HG03175 (cell line): ENCODE results near the gene CEP85.

Experiments used
- ATAC-seq: cut with Tn5 transposase; IDR thresholded peaks from one replicate; pipeline ENCODE4 v1.9.1; 2021; ENCODE audit warnings: mild to moderate bottlenecking, moderate library complexity; ENCODE audit not compliant: unreplicated experiment

The CEP85 gene

DNA sequence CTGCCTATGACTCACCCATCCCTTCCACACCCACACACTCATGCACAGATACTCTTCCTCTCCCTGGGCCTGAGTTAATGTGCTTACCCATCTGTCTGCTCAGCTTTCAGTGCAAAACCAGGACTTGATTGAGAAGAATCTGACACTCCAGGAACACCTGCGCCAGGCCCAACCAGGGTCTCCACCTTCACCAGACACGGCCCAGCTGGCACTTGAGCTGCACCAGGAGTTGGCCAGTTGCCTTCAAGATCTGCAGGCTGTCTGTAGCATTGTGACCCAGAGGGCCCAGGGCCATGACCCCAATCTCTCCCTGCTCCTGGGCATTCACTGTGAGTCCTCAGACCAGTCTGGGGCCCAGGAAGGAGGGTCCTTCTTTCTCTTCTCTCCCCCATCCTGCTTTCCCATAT is 42.4 kb downstream of the CEP85 start:
- ATAC-seq, result no peak

DNA sequence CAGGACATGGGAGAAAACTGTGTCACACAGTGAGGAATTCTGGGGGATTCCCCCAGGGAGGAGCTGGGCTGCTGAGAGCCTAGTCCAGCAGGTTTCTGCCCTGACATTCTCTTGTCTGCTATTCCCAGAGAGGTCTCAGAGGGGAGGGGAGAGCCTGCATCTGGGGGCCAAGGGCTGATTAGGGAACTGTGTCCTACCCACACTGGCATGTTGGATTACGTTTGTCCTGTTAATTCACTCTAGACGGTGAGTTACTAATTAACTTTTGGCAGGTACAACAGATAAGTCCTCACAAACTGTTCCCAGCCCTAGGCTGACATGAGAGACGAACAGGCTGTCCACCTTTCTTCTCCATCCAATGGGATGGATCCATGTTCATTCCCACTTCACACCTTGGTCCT is 43.3 kb downstream of the CEP85 start:
- no peak for ATAC-seq

DNA sequence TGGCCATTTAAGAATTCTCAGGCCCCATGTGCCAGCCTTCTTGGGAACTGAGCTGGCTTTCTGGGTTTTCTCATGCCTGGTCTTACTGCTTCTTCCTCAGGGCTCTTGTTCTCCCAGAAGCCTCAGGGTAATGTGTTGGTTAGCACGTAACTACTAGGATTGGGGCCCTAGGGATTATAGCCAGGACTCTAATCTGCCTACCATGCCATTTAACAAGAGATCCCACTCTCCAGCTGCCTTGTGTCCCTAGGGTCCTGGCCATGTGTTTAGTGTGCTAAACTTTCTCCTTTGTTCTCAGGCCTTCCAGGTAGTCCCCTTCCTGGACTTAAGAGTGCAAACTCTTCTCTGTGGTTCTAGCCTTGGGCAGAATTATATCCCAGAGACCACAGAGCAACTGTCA is 43.7 kb downstream of the CEP85 start:
- ATAC-seq, result no peak

DNA sequence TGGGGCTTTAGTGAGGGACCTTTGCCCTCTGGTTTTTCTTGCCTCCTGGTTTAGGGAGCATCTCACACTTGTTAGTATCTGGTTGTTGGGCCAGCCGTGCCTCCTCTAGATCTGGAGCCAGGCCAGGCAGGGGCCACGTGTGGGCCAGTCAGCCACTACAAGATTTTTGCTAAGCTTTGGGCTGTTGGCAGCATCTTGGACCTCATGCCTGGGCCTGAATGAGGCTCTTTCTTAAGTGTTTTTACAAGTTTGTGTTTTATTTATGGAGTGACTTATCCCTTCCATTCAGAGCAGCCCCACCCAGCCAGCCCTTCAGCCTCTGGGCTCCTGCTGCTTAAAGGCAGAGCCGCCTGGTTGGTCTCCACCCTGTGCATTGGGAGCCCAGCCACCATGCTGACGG is 44.3 kb downstream of the CEP85 start:
- ATAC-seq, result no peak

DNA sequence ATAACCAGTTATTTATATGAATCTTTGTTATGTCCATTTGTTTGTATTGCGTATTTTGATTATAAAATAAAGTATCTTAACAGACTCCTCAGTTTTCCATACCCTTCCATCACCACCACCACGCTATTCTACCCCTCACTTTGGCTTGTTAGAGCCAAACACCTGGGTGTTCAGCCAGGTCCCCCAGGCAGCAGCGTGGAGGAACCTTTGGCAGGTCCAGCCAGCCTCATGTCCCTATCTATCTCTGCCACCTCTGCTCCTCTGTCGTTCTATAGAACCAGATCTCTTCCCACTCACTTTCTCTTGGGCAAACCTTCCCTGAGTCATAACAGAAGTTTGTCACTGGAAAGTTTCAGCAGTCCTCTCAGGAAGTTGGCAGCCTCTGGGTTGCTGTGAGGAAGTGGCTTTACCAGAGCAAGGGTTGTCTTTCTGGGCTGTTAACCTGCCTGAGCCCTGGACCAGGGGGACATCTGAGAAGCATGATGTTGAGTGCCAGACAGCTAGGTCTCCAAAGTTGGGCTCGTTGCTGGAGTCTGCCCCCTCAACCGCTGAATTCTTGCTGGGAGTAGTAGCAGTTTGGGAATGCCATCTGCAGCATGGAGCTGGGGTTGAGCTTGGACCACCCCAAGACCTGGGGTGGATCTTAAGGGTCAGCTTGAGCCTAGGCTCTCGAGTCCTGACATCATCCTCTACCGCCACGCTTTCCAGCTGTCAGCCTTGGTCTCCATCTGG is 44.9 kb downstream of the CEP85 start:
- ATAC-seq, result no peak

DNA sequence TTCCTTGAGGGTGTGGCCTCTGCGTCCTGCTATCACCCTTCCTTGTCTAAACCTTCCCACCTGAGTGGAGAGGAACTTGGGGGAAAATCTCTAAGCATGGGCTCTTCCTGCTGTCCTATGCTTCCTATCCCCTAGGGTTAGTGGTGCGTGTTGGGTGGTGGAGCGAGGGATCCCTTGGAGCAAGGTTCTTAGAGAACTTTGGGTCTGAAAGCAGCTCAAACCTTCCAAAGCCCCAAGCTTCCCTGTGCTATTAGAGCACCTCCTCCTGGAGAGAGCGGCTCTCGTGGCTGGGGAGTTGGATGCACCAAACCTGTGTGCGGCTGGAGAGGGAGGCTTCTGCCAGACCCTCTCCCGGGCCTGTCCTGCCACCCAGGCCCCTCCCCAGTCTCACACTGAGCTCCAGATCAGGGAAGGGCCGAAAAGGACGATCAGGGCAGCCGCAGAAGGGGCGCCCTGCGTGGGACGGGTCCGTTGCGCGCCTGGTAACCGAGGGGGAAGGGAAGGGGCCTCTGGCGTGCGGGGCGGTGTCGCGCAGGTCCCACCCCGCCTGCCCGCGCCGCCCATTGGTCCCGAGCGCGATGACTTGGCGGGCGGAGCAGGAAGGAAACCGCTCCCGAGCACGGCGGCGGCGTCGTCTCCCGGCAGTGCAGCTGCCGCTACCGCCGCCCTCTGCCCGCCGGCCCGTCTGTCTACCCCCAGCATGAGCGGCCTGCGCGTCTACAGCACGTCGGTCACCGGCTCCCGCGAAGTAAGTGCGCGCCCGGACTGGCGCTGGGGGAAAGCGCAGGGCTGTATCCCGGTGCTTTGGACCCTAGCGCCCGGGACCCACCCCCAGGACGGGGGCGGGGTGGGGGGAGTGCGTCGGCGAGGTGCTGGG is 45.7 kb downstream of the CEP85 start, which contains the start of gene SH3BGRL3:
SH3BGRL3 (plus strand) TSS at position 631 of the 877 bp plus-strand sequence; CDS start at position 701, 70 bp downstream.
- peak; percentile 55 for ATAC-seq

DNA sequence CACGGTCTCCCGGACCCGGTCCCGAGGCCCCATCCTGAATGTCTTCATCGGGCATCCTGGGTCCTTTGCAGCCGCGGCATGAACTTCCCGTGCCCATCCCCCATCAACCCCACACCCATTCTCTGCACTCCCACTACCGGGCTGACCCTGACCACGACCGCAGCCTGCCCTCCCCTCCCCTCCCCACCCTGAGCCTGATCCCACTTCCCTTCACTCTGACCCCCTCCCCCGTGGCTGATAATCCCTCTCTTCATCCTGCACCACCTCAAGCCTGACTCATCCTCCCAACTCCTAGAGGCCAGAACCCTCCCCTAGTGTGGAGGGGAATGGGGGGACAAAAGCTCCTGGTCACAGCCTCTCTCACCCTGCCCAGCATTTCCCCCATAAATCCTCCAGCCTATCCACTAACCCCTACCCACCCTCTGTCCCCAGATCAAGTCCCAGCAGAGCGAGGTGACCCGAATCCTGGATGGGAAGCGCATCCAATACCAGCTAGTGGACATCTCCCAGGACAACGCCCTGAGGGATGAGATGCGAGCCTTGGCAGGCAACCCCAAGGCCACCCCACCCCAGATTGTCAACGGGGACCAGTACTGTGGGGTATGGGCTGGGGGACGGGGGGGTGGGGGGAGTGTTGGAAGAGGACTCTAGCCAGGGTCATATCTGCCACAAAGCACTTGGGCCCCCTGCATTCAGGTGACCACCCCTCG is 46.5 kb downstream of the CEP85 start:
- ATAC-seq, result no peak

DNA sequence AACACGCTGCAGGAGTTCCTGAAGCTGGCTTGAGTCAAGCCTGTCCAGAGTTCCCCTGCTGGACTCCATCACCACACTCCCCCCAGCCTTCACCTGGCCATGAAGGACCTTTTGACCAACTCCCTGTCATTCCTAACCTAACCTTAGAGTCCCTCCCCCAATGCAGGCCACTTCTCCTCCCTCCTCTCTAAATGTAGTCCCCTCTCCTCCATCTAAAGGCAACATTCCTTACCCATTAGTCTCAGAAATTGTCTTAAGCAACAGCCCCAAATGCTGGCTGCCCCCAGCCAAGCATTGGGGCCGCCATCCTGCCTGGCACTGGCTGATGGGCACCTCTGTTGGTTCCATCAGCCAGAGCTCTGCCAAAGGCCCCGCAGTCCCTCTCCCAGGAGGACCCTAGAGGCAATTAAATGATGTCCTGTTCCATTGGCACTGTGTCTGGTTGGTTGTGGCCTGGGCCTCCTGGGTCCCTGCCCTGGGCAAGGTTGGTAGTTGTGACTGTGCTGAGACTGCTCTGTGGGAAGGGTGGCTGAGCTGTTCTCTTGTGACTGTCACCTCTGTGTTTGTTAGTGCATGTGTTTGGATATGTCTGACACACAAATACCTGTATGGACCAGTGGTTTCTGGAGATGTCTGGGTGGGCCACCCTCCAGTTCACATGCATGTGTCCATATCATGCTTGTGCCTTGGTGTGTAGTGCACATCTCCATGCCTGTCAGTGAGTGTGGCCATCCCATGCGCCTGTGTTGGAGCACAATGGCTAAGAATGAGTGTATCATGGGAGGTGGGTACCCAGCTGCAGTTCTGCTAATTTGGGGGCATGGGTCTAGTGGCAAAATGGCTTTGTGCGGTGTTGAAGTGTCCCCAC is 47.3 kb downstream of the CEP85 start:
- no peak for ATAC-seq

DNA sequence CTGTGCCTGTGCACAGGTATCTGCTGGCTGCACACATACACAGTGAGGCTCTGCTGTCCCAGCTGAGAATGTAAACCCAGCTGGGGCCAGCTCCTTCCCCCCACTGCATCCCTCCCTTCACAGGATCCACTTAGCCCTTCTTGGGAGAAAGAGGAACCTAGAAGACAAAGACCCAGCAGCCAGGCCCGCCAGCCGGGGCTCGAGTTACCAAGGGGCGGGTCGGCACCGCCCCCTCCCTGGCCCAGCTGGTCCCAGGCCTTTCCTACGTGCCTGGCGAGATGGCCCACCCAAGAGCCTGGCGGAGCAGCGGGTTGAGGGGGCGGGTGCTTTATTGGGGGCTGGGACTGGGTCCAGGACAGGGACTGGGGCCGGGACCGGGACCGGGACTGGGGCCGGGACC is 48.0 kb downstream of the CEP85 start:
- ATAC-seq, result no peak

DNA sequence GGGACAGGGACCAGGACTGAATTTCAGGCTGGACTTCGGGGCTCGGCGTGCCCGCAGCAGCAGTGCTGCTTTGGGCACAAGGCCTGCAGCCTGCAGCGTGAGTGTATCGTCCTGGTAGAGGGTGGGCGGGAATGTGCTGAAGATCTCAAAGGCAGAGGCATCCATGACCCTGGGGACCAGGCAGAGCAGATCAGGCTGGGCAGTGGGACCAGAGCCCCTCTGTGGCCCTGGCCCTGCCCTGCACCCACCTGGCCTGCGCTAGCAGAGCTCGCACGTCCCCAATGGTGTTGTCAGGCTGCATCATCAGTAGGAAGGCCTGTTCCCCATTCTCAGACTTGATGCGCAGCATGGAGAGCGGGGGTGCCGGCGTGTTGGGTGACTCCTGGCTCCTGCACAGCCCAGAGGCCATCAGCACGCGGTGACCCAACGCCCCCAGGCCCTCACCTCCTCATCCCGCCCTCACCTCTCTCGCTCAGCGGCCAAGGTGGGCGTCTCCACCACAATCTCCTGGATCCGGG is 48.5 kb downstream of the CEP85 start:
- no peak for ATAC-seq

DNA sequence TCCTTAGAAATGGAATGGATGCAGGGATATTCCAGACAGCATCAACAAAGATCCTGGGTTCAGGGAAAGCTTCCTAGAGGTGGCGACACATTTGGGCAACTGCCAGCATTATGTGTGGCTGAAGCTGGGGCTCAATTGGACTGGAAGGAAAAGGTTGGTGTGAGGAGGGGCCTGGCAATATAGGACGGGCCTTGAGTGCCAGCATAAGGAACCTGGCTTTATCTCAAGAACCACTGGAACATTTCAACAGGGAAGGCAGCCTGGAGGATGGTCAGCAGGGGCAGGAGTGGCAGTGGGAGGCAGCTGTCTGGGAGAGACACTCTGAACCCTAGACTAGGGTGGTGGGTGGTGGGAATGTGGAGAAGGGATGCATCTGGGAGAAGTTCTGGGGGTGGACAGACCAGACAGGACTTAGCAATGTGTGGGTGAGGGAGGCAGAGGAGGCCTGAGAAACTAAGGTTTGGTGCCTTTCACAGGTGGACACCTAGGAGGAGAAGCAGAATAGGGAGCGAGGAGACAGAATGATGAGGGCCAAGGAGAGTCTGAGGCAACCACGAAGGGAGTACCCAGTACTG is 49.4 kb downstream of the CEP85 start:
- ATAC-seq, result no peak

DNA sequence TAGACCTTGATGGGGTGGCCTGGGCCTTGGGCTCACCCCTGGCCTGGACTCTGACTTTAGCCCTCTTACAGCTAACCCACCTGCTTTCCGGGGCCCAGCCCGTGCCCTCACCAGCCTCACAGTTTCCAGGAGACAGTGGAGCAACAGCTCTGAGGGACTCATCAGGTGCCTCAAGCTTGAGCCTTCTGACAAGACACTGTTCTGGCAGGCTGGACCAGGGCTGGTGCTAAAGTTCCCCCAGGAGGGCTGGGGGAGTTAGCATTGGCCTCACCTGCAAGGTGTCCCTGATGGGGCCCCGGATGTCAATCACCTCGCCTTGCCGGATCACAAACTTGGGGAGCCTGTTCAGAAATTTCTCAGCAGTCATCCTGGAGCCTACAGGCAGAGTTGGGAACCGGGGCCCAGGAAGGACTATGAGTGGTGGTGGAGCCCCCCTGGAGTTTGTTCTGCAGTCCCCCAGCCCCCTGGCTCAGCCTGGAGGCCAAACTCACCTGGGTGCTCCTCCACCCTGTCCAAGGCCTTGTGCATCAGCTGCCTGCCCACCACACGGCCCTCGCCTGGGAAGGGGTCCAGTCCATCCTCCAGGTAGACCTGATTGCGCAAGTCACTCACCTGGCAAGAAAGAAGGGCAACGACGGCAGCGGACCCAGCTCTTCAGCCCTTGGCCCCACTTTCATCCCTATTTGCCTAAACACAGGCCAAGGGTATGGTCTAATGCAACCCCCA is 50.0 kb downstream of the CEP85 start:
- no peak for ATAC-seq

DNA sequence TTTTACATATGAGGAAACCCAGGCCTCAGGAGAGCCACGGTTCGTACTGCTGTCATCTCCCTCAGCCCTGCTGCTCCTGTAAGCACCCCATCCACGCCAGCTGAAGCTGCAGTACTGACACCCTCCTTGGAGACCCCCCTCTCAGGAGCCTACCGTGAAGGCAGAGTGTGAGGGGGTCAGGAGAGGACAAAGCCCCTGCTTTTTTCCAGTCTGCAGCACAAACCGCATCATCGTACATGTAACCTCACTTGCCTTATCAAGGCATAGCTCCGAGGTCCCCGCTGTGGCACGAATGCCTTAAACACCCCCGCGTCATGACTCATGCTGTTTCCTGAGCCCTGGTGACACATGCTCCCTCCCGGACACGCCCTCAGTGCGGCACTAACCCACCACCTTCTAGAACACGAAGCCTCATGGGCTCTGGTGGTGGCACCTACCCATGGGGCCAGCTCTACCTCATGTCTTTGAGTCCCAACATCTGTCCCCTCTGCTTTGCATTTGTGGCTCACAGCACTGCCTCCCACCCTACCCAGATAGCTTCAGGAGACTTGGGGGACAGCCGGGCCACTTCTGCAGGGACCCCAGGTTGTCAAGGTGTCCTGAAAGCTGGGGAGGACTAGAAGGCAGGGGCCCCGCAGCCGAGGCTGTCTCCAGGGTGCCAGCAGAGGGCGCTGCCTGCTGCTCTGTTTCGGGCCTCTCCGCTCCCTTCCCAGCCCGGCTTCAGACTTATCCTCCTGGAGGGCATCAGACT is 50.8 kb downstream of the CEP85 start:
- no peak for ATAC-seq

DNA sequence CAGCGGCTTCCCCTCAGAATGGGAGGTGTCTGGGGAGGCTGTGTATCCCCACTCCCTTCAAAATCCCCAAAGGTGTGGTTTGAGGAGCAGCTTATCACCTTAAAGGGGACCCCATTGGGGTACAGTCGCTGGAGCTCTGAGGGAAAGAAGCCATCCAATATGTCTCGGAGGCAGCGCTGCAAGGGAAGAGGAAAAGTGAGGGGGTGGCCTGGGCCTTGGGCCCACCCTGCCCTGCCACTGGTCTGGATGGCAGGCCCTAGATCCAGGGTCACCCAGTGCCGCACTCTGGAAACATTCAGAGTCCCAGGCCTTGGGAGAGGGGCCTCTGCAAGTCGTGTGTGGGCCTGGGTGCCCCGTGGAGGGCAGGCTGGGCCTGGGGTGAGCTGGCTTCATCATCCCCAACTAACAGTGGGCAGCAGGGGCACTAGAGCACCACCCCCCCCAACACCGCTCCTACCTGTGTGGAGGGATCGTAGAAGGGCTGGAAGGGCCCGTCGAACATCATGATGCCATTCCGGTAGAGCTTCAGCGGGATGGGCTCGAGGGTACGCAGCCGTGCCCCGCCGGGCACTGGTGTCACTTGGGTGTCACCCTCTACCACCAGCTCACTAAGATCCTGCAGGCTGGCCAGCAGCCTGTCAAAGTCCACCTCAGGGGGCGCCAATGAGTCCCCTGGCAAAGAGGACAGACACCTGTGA is 51.5 kb downstream of the CEP85 start:
- no peak for ATAC-seq

DNA sequence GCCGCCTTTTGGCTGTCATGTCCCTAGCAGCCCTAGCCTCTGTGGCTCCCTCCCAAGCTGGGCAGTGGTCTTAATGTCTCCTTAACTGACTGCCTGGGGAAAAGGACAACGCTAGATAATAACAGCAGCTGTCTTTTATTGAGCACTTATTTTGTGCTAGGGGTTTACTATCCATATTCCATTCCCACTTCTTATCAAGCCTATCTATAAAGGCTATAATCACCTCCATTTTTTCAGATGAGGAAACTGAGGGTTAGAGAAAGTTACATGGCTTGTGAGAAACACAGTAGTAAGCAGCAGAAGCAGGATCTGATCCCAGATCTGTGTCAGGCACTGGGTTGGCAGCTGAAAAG is 52.0 kb downstream of the CEP85 start:
- ATAC-seq, result no peak

DNA sequence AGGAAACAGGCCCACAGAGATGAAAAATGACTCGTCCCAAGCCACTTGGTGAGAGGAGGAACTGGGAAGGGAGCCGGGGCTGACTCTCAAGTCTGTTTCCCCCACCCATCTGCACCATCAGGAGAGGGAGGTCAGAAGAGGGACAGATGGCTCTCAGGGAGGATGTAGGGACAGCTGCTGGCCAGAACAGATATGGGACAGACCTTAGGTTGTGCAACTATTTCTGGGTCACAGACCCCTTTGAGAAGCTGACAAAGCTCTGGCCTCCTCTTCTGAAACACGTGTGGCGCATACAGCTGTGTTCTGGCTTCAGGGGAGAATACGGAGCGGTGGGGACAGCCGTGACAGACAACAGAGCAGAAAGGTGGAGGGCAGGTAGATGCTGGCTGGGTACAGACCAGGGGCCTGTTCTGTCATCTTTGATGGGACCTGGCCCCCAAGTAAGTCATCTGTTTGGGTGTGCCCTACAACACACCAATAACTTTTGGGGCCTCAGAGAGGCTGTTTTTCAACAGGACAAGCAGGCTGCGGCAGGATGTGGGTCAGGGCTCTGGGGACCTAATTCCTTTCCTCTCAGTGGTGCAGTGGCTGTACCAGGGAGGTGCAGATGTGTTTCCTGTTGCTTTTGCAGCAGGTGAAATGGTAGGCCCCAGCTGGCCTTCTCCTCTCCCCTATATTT is 53.2 kb downstream of the CEP85 start:
- ATAC-seq, result peak; percentile 50

DNA sequence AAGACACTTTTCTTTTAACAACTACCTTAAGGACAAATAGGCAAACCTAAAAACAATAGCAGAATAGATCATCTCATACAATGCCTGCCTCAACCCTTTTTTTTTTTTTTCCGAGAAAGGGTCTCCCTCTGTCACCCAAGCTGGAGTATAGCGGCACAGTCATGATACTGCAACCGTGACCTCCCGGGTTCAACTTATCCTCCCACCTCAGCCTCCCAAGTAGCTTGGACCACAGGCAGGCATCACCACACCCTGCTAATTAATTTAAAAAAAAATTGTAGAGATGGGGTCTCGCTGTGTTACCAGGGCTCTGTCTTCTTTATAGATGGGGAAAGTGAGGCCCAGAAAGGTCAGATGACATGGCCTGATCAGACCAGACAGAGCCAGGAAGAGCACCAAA is 53.8 kb downstream of the CEP85 start:
- ATAC-seq, result no peak
